Stimulated activated naive CD8-positive, alpha-beta T cell treated with anti-CD3 and anti-CD28 coated beads, Interleukin-15, Interleukin-2, amounts not matched to agents 100 ng/mL and 50 ng/mL, for 24 hours (primary cell): ENCODE measurements around the gene GRIN1.

Experiments used
- H3K27ac Mint-ChIP-seq: one replicate; pipeline ENCODE4 v1.8.0; 2021; ENCODE audit warnings: mild to moderate bottlenecking, mixed read lengths
- H3K27me3 Mint-ChIP-seq: one replicate; pipeline ENCODE4 v1.8.0; 2021; ENCODE audit warnings: mixed read lengths
- H3K36me3 Mint-ChIP-seq: one replicate; pipeline ENCODE4 v1.8.0; 2021; ENCODE audit warnings: low read depth, mixed read lengths
- H3K4me1 Mint-ChIP-seq: one replicate; pipeline ENCODE4 v1.8.0; 2021; ENCODE audit warnings: low read depth, mixed read lengths
- H3K4me3 Mint-ChIP-seq: one replicate; pipeline ENCODE4 v1.8.0; 2021; ENCODE audit warnings: mild to moderate bottlenecking, mixed read lengths
- H3K9me3 Mint-ChIP-seq: one replicate; pipeline ENCODE4 v1.8.0; 2021; ENCODE audit warnings: mixed read lengths

The GRIN1 gene

GRCh38 chr9:137168904-137169856, 30.2 kb downstream of the GRIN1 start:
- Mint-ChIP-seq H3K4me1 (peaks cover 4% of the 10 kb centered on the region), H3K4me3 (no peak overlapping the region), H3K36me3 (no peaks in the 10 kb centered on the region), H3K27me3 (peaks cover 15% of the 10 kb centered on the region), H3K27ac (no peak overlapping the region), H3K9me3 (no peaks in the 10 kb centered on the region)

- Mint-ChIP-seq H3K36me3 (no peaks in the 10 kb centered on the region), H3K27ac (no peak within 1 kb of the TSS), H3K4me1 (peaks cover 4% of the 10 kb centered on the region), H3K27me3 (peaks cover 15% of the 10 kb centered on the region), H3K9me3 (no peaks in the 10 kb centered on the region), H3K4me3 (no peak within 1 kb of the TSS)
Measured at GRCh38 chr9:137169896-137170358, 31.0 kb downstream of the GRIN1 start, which contains the start of gene LRRC26. Gene LRRC26, minus strand, starts transcription at chr9:137170051. Its CDS starts 108 bp downstream, at chr9:137169943.

GRCh38 chr9:137170486-137171148, 31.7 kb downstream of the GRIN1 start:
- peaks cover 15% of the 10 kb centered on the region for H3K27me3 Mint-ChIP-seq
- H3K27ac Mint-ChIP-seq = no peak overlapping the region

GRCh38 chr9:137171149-137171900, 32.4 kb downstream of the GRIN1 start:
- no peaks in the 10 kb centered on the region for H3K36me3 Mint-ChIP-seq
- H3K27ac Mint-ChIP-seq = no peak overlapping the region
- peaks cover 4% of the 10 kb centered on the region for H3K4me1 Mint-ChIP-seq
- H3K9me3 Mint-ChIP-seq = no peaks in the 10 kb centered on the region
- no peak overlapping the region for H3K4me3 Mint-ChIP-seq
- H3K27me3 Mint-ChIP-seq = peaks cover 14% of the 10 kb centered on the region

More at GRCh38 chr9:137170486-137171148, 31.7 kb downstream of the GRIN1 start:
- Mint-ChIP-seq H3K36me3 (no peaks in the 10 kb centered on the region), H3K9me3 (no peaks in the 10 kb centered on the region), H3K4me1 (peaks cover 4% of the 10 kb centered on the region), H3K4me3 (no peak overlapping the region)

- peaks cover 9% of the 10 kb centered on the region for H3K27me3 Mint-ChIP-seq
- no peak overlapping the region for H3K4me3 Mint-ChIP-seq
- H3K4me1 Mint-ChIP-seq = peaks cover 4% of the 10 kb centered on the region
- no peaks in the 10 kb centered on the region for H3K9me3 Mint-ChIP-seq
- H3K36me3 Mint-ChIP-seq = peaks cover 5% of the 10 kb centered on the region
- no peak overlapping the region for H3K27ac Mint-ChIP-seq
Measured at GRCh38 chr9:137172901-137173795, 34.2 kb downstream of the GRIN1 start.

GRCh38 chr9:137173796-137174664, 35.1 kb downstream of the GRIN1 start:
- Mint-ChIP-seq H3K4me1 (peaks cover under 1% of the 10 kb centered on the region), H3K27me3 (peaks cover 6% of the 10 kb centered on the region), H3K4me3 (no peak overlapping the region), H3K36me3 (peaks cover 5% of the 10 kb centered on the region), H3K27ac (no peak overlapping the region), H3K9me3 (no peaks in the 10 kb centered on the region)

GRCh38 chr9:137174722-137175293, 35.9 kb downstream of the GRIN1 start:
- Mint-ChIP-seq H3K4me3 (no peak overlapping the region), H3K27ac (no peak overlapping the region), H3K4me1 (no peaks in the 10 kb centered on the region), H3K27me3 (peaks cover 5% of the 10 kb centered on the region), H3K36me3 (peaks cover 5% of the 10 kb centered on the region), H3K9me3 (no peaks in the 10 kb centered on the region)

- Mint-ChIP-seq H3K4me1 (no peaks in the 10 kb centered on the region), H3K27ac (no peak overlapping the region), H3K9me3 (no peaks in the 10 kb centered on the region), H3K4me3 (no peak overlapping the region), H3K36me3 (peaks cover 5% of the 10 kb centered on the region), H3K27me3 (peaks cover 1% of the 10 kb centered on the region)
Measured at GRCh38 chr9:137175345-137175961, 36.5 kb downstream of the GRIN1 start.

GRCh38 chr9:137176302-137177182, 37.6 kb downstream of the GRIN1 start:
- no peak overlapping the region for H3K4me3 Mint-ChIP-seq
- H3K4me1 Mint-ChIP-seq = no peaks in the 10 kb centered on the region
- no peaks in the 10 kb centered on the region for H3K9me3 Mint-ChIP-seq
- H3K27ac Mint-ChIP-seq = no peak overlapping the region
- no peaks in the 10 kb centered on the region for H3K27me3 Mint-ChIP-seq
- peaks cover 5% of the 10 kb centered on the region for H3K36me3 Mint-ChIP-seq

GRCh38 chr9:137178201-137178938, 39.4 kb downstream of the GRIN1 start:
- H3K9me3 Mint-ChIP-seq = no peaks in the 10 kb centered on the region
- H3K27ac Mint-ChIP-seq = no peak overlapping the region

GRCh38 chr9:137178939-137179630, 40.1 kb downstream of the GRIN1 start:
- Mint-ChIP-seq H3K27ac (no peak overlapping the region), H3K36me3 (peaks cover 17% of the 10 kb centered on the region), H3K4me1 (no peaks in the 10 kb centered on the region), H3K9me3 (no peaks in the 10 kb centered on the region), H3K27me3 (no peaks in the 10 kb centered on the region), H3K4me3 (no peak overlapping the region)

More at GRCh38 chr9:137178201-137178938, 39.4 kb downstream of the GRIN1 start:
- Mint-ChIP-seq H3K4me1 (no peaks in the 10 kb centered on the region), H3K36me3 (peaks cover 14% of the 10 kb centered on the region), H3K27me3 (no peaks in the 10 kb centered on the region), H3K4me3 (no peak overlapping the region)
